UCSD-AML1 (cell line): ENCODE measurements around the gene HRC.
"Not testable (repeated sequence)": the region's sequence is repeated elsewhere in the genome, so short reads cannot be mapped to it uniquely, and the experiment has no call there.

ENCODE experiments used
- DNase-seq: peaks from one replicate; lab custom pipeline; 2025; ENCODE audit not compliant: unreplicated experiment; lab: John Stamatoyannopoulos, UW

HRC gene

GRCh38 chr19:49160450-49161189 lies 5.4 kb upstream of the HRC start:
- no peak for DNase-seq

- DNase-seq = peak; percentile 88
Measured at GRCh38 chr19:49157445-49158224, 2.4 kb upstream of the HRC start, which contains the start of gene TRPM4. TSS of gene TRPM4 (plus strand) at chr19:49157792. CDS start at chr19:49157867, 75 bp downstream.

GRCh38 chr19:49155820-49156346 lies 687 bp upstream of the HRC start:
- DNase-seq = no peak

- DNase-seq = no peak
Measured at GRCh38 chr19:49154279-49154678, 917 bp downstream of the HRC start.

- no peak for DNase-seq
Measured at GRCh38 chr19:49153167-49153809, 1.9 kb downstream of the HRC start.

- no peak for DNase-seq
Measured at GRCh38 chr19:49152119-49152550, 3.1 kb downstream of the HRC start.

GRCh38 chr19:49151267-49152118 lies 3.7 kb downstream of the HRC start:
- peak; percentile 65 for DNase-seq

GRCh38 chr19:49150944-49151243 lies 4.3 kb downstream of the HRC start:
- DNase-seq = no peak

- DNase-seq = peak; percentile 86
Measured at GRCh38 chr19:49150106-49150943, 4.9 kb downstream of the HRC start.

- DNase-seq = peak; percentile 78
Measured at GRCh38 chr19:49149652-49150105, 5.5 kb downstream of the HRC start.

GRCh38 chr19:49148784-49149651 lies 6.2 kb downstream of the HRC start:
- DNase-seq = peak; percentile 95

GRCh38 chr19:49148044-49148682 lies 7.0 kb downstream of the HRC start:
- DNase-seq = no peak

GRCh38 chr19:49146408-49146770 lies 8.8 kb downstream of the HRC start:
- DNase-seq = not testable (repeated sequence)

- peak; percentile 95 for DNase-seq
Measured at GRCh38 chr19:49145573-49146407, 9.4 kb downstream of the HRC start.

- no peak for DNase-seq
Measured at GRCh38 chr19:49142866-49143335, 12.3 kb downstream of the HRC start.

- DNase-seq = no peak
Measured at GRCh38 chr19:49141352-49141751, 13.8 kb downstream of the HRC start.

- DNase-seq = no peak
Measured at GRCh38 chr19:49140951-49141350, 14.2 kb downstream of the HRC start.
